Vagina (tissue), 2 donors: ENCODE results near the gene TRNAU1AP.
"Not testable (repeated sequence)": the region's sequence is repeated elsewhere in the genome, so short reads cannot be mapped to it uniquely, and the experiment has no call there.

Experiments used
- POLR2A ChIP-seq, 2 donors: fragments of 450-650 bp; IDR thresholded peaks; one replicate each; pipeline ENCODE4 v1.6.1; 2017; ENCODE audit warnings: antibody characterized with exemption in 2 of 2, mild to moderate bottlenecking in 2 of 2, moderate library complexity in 2 of 2
- POLR2AphosphoS5 ChIP-seq, 2 donors: sonication (generic); formaldehyde crosslinking; IDR thresholded peaks; one replicate each; pipeline ENCODE4 v1.9.0; 2017; ENCODE audit warnings: antibody characterized with exemption in 2 of 2, mild to moderate bottlenecking in 2 of 2, low read depth in 1 of 2; ENCODE audit not compliant: insufficient read depth in 1 of 2
- TF ChIP-seq, protein P1 (sequence below), 3 experiments: fragments of 450-650 bp in 2 of 3; fragments of 200-600 bp in 1 of 3; sonication (generic) in 1 of 3; IDR thresholded peaks; one replicate each; pipeline ENCODE4 v1.5.1; 2017 to 2019; ENCODE audit warnings: antibody characterized with exemption in 3 of 3, mild to moderate bottlenecking in 2 of 3, moderate library complexity in 2 of 3

DNA sequence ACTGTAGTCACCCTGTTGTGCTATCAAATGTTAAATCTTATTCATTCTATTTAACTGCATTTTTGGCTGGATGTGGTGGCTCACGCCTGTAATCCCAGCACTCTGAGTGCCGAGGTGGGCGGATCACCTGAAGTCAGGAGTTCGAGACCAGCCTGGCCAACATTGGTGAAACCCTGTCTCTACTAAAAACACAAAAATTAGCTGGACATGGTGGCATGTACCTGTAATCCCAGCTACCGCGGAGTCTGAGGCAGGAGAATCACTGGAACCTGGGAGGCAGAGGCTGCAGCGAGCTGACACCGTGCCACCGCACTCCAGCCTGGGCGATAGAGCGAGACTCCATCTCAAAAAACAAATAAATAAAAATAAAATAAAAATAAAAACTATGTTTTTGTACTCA, 43.4 kb downstream of the TRNAU1AP start:
- TF ChIP-seq POLR2A (IDR thresholded peaks at IDR 0.05); POLR2AphosphoS5 (IDR thresholded peaks at IDR 0.05; ENCODE audit: insufficient read depth in 1 of 2, low read depth in 1 of 2): not testable (repeated sequence)
- TF ChIP-seq, protein P1, sequence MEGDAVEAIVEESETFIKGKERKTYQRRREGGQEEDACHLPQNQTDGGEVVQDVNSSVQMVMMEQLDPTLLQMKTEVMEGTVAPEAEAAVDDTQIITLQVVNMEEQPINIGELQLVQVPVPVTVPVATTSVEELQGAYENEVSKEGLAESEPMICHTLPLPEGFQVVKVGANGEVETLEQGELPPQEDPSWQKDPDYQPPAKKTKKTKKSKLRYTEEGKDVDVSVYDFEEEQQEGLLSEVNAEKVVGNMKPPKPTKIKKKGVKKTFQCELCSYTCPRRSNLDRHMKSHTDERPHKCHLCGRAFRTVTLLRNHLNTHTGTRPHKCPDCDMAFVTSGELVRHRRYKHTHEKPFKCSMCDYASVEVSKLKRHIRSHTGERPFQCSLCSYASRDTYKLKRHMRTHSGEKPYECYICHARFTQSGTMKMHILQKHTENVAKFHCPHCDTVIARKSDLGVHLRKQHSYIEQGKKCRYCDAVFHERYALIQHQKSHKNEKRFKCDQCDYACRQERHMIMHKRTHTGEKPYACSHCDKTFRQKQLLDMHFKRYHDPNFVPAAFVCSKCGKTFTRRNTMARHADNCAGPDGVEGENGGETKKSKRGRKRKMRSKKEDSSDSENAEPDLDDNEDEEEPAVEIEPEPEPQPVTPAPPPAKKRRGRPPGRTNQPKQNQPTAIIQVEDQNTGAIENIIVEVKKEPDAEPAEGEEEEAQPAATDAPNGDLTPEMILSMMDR (IDR thresholded peaks at IDR 0.05) = not testable (repeated sequence)
